H1 (cell line): Measurements from ENCODE around the gene OPA3.

Experiments
- BRCA1 ChIP-seq: IDR thresholded peaks from 2 replicates; pipeline ENCODE4 v1.6.1; 2012; ENCODE audit warnings: low read depth, low read length, improper control_type of control experiment
- EP300 ChIP-seq, 2 experiments: IDR thresholded peaks; 1 replicate in 1 of 2; 2 replicates in 1 of 2; pipeline ENCODE4 v1.6.1; 2011 to 2012; ENCODE audit warnings: low read depth in 2 of 2, low read length in 2 of 2, mild to moderate bottlenecking in 2 of 2, borderline replicate concordance in 1 of 2, inconsistent platforms in 1 of 2, moderate library complexity in 1 of 2
- FOSL1 ChIP-seq: IDR thresholded peaks from 2 replicates; pipeline ENCODE4 v1.6.1; 2011; ENCODE audit warnings: mild to moderate bottlenecking, low read depth, low read length, moderate library complexity; ENCODE audit not compliant: insufficient read depth
- GTF2F1 ChIP-seq: IDR thresholded peaks from 2 replicates; pipeline ENCODE4 v1.6.1; 2012; ENCODE audit warnings: low read depth, low read length, improper control_type of control experiment, borderline replicate concordance
- POLR2A ChIP-seq, 2 experiments: IDR thresholded peaks; 1 replicate in 1 of 2; 2 replicates in 1 of 2; pipeline ENCODE4 v1.6.1; 2011; ENCODE audit warnings: low read depth in 2 of 2, low read length in 2 of 2, mild to moderate bottlenecking in 2 of 2; ENCODE audit errors: control extremely low read depth in 1 of 2
- SP1 ChIP-seq: IDR thresholded peaks from 2 replicates; pipeline ENCODE4 v1.6.1; 2011; ENCODE audit warnings: low read depth, low read length

DNA sequence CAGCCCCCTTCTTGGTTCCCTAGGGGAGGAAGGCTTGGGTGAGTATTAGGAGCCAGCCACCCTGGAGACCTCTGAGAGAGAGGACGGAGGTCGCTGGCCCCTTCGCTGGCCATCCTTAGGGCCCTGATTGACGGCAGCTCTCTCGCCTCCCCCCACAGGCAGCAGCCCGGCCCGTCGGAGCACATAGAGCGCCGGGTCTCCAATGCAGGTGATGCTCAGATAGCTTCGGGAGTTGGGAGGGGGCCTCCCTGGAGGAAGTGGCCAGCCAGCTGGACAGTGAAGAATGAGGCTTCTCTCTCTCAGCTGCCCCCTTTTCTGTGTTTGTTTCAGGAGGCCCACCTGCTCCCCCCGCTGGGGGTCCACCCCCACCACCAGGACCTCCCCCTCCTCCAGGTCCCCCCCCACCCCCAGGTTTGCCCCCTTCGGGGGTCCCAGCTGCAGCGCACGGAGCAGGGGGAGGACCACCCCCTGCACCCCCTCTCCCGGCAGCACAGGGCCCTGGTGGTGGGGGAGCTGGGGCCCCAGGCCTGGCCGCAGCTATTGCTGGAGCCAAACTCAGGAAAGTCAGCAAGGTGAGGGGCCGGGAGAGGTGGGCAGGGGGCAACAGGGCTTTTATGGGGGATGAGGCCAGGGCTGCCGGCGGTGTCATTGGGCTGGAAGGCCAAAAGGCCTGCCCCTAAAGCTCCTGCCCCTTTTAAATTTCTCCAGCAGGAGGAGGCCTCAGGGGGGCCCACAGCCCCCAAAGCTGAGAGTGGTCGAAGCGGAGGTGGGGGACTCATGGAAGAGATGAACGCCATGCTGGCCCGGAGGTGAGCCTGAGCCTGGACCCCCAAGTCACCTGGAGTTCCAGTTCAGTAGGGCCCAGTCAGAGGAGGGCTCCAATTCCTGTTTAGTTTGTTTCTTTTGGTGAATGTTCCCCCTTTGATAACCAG lies 62.3 kb downstream of the OPA3 start:
- TF ChIP-seq POLR2A (IDR thresholded peaks at IDR 0.05; ENCODE audit: control extremely low read depth in 1 of 2, low read depth in 2 of 2, low read length in 2 of 2) (no peak), EP300 (IDR thresholded peaks at IDR 0.05; ENCODE audit: borderline replicate concordance in 1 of 2, low read depth in 2 of 2, low read length in 2 of 2) (no peak), BRCA1 (no peak), GTF2F1 (no peak), FOSL1 (no peak), SP1 (no peak)
